ENCODE measurements around the gene SLC25A53.
"Not testable (repeated sequence)": the region's sequence is repeated elsewhere in the genome, so short reads cannot be mapped to it uniquely, and the experiment has no call there.

SLC25A53 gene

GRCh38 chrX:104054956-104055355 is 101.9 kb downstream of the SLC25A53 start:
- not testable (repeated sequence) for DNase-seq (ENCODE audit: low read depth)
